Gastroesophageal sphincter (tissue), 3 donors: ENCODE results near the gene SGTA.

ENCODE experiments used
- EP300 ChIP-seq: sonication (generic); formaldehyde crosslinking; IDR thresholded peaks from one replicate; pipeline ENCODE4 v1.6.1; 2017; ENCODE audit warnings: antibody characterized with exemption, mild to moderate bottlenecking
- POLR2AphosphoS5 ChIP-seq: sonication (generic); formaldehyde crosslinking; IDR thresholded peaks from one replicate; pipeline ENCODE4 v1.6.1; 2017; ENCODE audit warnings: antibody characterized with exemption
- TF ChIP-seq, protein P1 (sequence below), 4 experiments: fragments of 200-600 bp in 2 of 4; fragments of 450-650 bp in 2 of 4; sonication (generic) in 1 of 4; IDR thresholded peaks; one replicate each; pipeline ENCODE4 v1.5.1; 2017 to 2019; ENCODE audit warnings: antibody characterized with exemption in 4 of 4, mild to moderate bottlenecking in 2 of 4, moderate library complexity in 2 of 4

DNA sequence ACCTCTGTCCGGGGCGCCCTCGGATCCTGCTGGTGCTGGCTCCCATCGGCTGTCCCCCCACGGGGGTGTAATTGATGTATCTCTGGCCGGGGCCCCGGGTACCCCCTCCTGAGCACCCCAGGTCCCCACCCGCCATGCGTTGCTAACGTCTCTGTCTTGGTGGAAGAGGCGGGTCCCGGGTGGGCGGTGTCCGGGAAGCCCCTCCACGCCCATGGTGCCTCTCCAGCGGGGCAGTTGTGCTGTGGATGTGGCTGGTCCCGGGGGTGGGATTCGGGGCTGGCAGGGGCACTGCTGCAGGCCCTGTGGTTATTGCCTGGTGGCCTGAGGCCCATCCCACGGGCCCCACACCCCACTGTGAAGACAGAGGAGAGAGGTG, 66.8 kb downstream of the SGTA start:
- TF ChIP-seq, protein P1, sequence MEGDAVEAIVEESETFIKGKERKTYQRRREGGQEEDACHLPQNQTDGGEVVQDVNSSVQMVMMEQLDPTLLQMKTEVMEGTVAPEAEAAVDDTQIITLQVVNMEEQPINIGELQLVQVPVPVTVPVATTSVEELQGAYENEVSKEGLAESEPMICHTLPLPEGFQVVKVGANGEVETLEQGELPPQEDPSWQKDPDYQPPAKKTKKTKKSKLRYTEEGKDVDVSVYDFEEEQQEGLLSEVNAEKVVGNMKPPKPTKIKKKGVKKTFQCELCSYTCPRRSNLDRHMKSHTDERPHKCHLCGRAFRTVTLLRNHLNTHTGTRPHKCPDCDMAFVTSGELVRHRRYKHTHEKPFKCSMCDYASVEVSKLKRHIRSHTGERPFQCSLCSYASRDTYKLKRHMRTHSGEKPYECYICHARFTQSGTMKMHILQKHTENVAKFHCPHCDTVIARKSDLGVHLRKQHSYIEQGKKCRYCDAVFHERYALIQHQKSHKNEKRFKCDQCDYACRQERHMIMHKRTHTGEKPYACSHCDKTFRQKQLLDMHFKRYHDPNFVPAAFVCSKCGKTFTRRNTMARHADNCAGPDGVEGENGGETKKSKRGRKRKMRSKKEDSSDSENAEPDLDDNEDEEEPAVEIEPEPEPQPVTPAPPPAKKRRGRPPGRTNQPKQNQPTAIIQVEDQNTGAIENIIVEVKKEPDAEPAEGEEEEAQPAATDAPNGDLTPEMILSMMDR (IDR thresholded peaks at IDR 0.05) = no peak
- TF ChIP-seq EP300 (no peak), POLR2AphosphoS5 (no peak)
